HCT116 (cell line): ENCODE measurements around the gene SSTR3. TPM values are rescaled to one million over a fixed set of nuclear protein-coding genes. Genes with fewer than 3 reads are reported as not detected.
A peak's percentile ranks its signal among the peaks of the same experiment; 100 is the strongest.

Experiments used
- ATAC-seq: fragments of 200-7000 bp; cut with Tn5 transposase; 2 replicates; pipeline ENCODE4 v1.9.1; 2020; ENCODE audit warnings: mild to moderate bottlenecking, moderate library complexity
- BruUV-seq: library from RNA; stranded (reverse); fragments of 400-500 nt; replicated peaks from 2 replicates; lab custom pipeline; 2021; lab: Mats Ljungman, UMichigan
- CTCF ChIA-PET: fragments of 300-600 bp; sonication (Branson Sonifier 250); formaldehyde crosslinking; loops from one replicate; lab custom pipeline; 2021; ENCODE audit warnings: antibody characterized with exemption; lab: Charles Lee
- POLR2A ChIA-PET: fragments of 300-600, 350-600 bp; sonication (Branson Sonifier 250); formaldehyde crosslinking; loops from one replicate; lab custom pipeline; 2021; ENCODE audit warnings: antibody characterized with exemption; lab: Charles Lee
- RAD21 ChIA-PET, 2 experiments: fragments of 300-600 bp; sonication (Branson Sonifier 250); formaldehyde crosslinking; loops; one replicate each; lab custom pipeline; 2023; ENCODE audit warnings: low total read pairs in 2 of 2; ENCODE audit not compliant: uncharacterized antibody in 2 of 2, unreplicated experiment in 2 of 2, low non-redundant PET in 1 of 2; lab: Charles Lee
- DNase-seq: peaks from one replicate; pipeline ENCODE4 v3.0.0-alpha.2; 2010; ENCODE audit warnings: low read depth, low spot score
- H2AFZ ChIP-seq: fragments of 200-600 bp; shearing (Covaris generic), sonication (generic); 2 replicates; pipeline ENCODE4 v1.6.1; 2017; ENCODE audit warnings: low read depth, mixed run types, mixed read lengths, antibody characterized with exemption, low read length; ENCODE audit not compliant: poor library complexity, severe bottlenecking
- H3K27ac ChIP-seq: 2 replicates; pipeline ENCODE4 v1.5.1; 2012; ENCODE audit warnings: low read depth, low read length
- H3K27me3 ChIP-seq: fragments of 200-600 bp; sonication (generic); 2 replicates; pipeline ENCODE4 v1.6.1; 2016; ENCODE audit warnings: mixed run types, low read length, mixed read lengths; ENCODE audit not compliant: insufficient read depth
- H3K36me3 ChIP-seq, 2 experiments: fragments of 200-500 bp in 1 of 2; fragments of 200-600 bp in 1 of 2; sonication (Bioruptor generic) in 1 of 2; sonication (generic) in 1 of 2; 2 replicates each; pipeline versions ENCODE4 v1.5.1 to v1.6.1; 2014 to 2016; ENCODE audit warnings: low read length in 2 of 2, inconsistent platforms in 1 of 2, mixed read lengths in 1 of 2, mixed run types in 1 of 2; ENCODE audit not compliant: insufficient read depth in 2 of 2, control insufficient read depth in 1 of 2
- H3K4me1 ChIP-seq, 2 experiments: fragments of 200-600 bp in 1 of 2; sonication (generic) in 1 of 2; 2 replicates each; pipeline versions ENCODE4 v1.5.1 to v1.6.1; 2012 to 2017; ENCODE audit warnings: low read length in 2 of 2, inconsistent platforms in 1 of 2, mild to moderate bottlenecking in 1 of 2, mixed read lengths in 1 of 2, mixed run types in 1 of 2, moderate library complexity in 1 of 2; ENCODE audit not compliant: insufficient read depth in 2 of 2, control insufficient read depth in 1 of 2
- H3K4me2 ChIP-seq: fragments of 200-600 bp; sonication (generic); 2 replicates; pipeline ENCODE4 v1.6.1; 2017; ENCODE audit warnings: mixed run types, low read length, mixed read lengths
- H3K4me3 ChIP-seq, 2 experiments: fragments of 200-600 bp in 1 of 2; sonication (generic) in 1 of 2; replicated peaks in 1 of 2; 2 replicates each; pipeline ENCODE4 v1.5.1; 2011 to 2016; ENCODE audit warnings: low read length in 2 of 2, control low read depth in 1 of 2, low read depth in 1 of 2, mild to moderate bottlenecking in 1 of 2, mixed read lengths in 1 of 2, mixed run types in 1 of 2
- H3K79me2 ChIP-seq: fragments of 200-600 bp; sonication (generic); 2 replicates; pipeline ENCODE4 v1.6.1; 2017; ENCODE audit warnings: mild to moderate bottlenecking, mixed run types, low read length, moderate library complexity, mixed read lengths; ENCODE audit not compliant: insufficient read depth
- H3K9ac ChIP-seq: fragments of 200-600 bp; sonication (generic); 2 replicates; pipeline ENCODE4 v1.6.1; 2016; ENCODE audit warnings: low read length, mixed read lengths
- H3K9me2 ChIP-seq: fragments of 200-600 bp; sonication (generic), shearing (Covaris generic); 2 replicates; pipeline ENCODE4 v1.6.1; 2017; ENCODE audit warnings: mixed run types, mild to moderate bottlenecking, moderate library complexity; ENCODE audit not compliant: insufficient read depth
- H3K9me3 ChIP-seq, 2 experiments: fragments of 200-500 bp in 1 of 2; fragments of 200-600 bp in 1 of 2; sonication (Bioruptor generic) in 1 of 2; sonication (generic) in 1 of 2; 2 replicates each; pipeline ENCODE4 v1.6.1; 2014 to 2017; ENCODE audit warnings: low read length in 2 of 2, mixed read lengths in 2 of 2, inconsistent platforms in 1 of 2, low read depth in 1 of 2, mild to moderate bottlenecking in 1 of 2, mixed run types in 1 of 2, moderate library complexity in 1 of 2; ENCODE audit not compliant: control insufficient read depth in 1 of 2, insufficient read depth in 1 of 2
- H4K20me1 ChIP-seq: fragments of 200-600 bp; sonication (generic), shearing (Covaris generic); 2 replicates; pipeline ENCODE4 v1.6.1; 2017; ENCODE audit warnings: mixed run types, mild to moderate bottlenecking, moderate library complexity; ENCODE audit not compliant: insufficient read depth
- CBX3 ChIP-seq: IDR thresholded peaks from 2 replicates; pipeline ENCODE4 v1.6.1; 2012; ENCODE audit warnings: low read depth
- CEBPB ChIP-seq: IDR thresholded peaks from 2 replicates; pipeline ENCODE4 v1.6.1; 2012; ENCODE audit warnings: low read depth
- EGR1 ChIP-seq: IDR thresholded peaks from 2 replicates; pipeline ENCODE4 v1.6.1; 2012; ENCODE audit warnings: low read depth
- ELF1 ChIP-seq: IDR thresholded peaks from 2 replicates; pipeline ENCODE4 v1.6.1; 2012; ENCODE audit warnings: low read depth, borderline replicate concordance
- EZH2phosphoT487 ChIP-seq: fragments of 200-600 bp; IDR thresholded peaks from 2 replicates; pipeline ENCODE4 v1.6.1; 2018; ENCODE audit warnings: antibody characterized with exemption, borderline replicate concordance
- FOSL1 ChIP-seq: IDR thresholded peaks from 2 replicates; pipeline ENCODE4 v1.6.1; 2012; ENCODE audit warnings: low read depth
- JUND ChIP-seq: IDR thresholded peaks from 2 replicates; pipeline ENCODE4 v1.6.1; 2012
- POLR2A ChIP-seq: IDR thresholded peaks from 2 replicates; pipeline ENCODE4 v1.7.0; 2011; ENCODE audit warnings: borderline replicate concordance; ENCODE audit not compliant: insufficient read depth, insufficient read length; ENCODE audit errors: extremely low read depth
- POLR2AphosphoS5 ChIP-seq: IDR thresholded peaks from 2 replicates; pipeline ENCODE4 v1.6.1; 2011; ENCODE audit warnings: mild to moderate bottlenecking, low read depth, low read length, moderate library complexity
- REST ChIP-seq: IDR thresholded peaks from 2 replicates; pipeline ENCODE4 v1.6.1; 2012; ENCODE audit warnings: low read depth
- SIN3A ChIP-seq: IDR thresholded peaks from 2 replicates; pipeline ENCODE4 v1.6.1; 2012; ENCODE audit warnings: low read depth
- SP1 ChIP-seq: IDR thresholded peaks from 2 replicates; pipeline ENCODE4 v1.6.1; 2012; ENCODE audit warnings: low read depth
- SRF ChIP-seq: IDR thresholded peaks from 2 replicates; pipeline ENCODE4 v1.6.1; 2012; ENCODE audit warnings: low read depth
- TCF7L2 ChIP-seq: IDR thresholded peaks from 2 replicates; pipeline ENCODE4 v1.7.0; 2011; ENCODE audit warnings: borderline replicate concordance, inconsistent platforms; ENCODE audit not compliant: insufficient read depth, insufficient read length; ENCODE audit errors: extremely low read depth
- YY1 ChIP-seq: IDR thresholded peaks from 2 replicates; pipeline ENCODE4 v1.6.1; 2011; ENCODE audit warnings: low read length, low read depth, moderate library complexity, mild to moderate bottlenecking; ENCODE audit not compliant: insufficient replicate concordance; ENCODE audit errors: extremely low read depth
- ZFX ChIP-seq: fragments of 450-650 bp; IDR thresholded peaks from 2 replicates; pipeline ENCODE4 v1.6.1; 2017
- ZNF274 ChIP-seq: fragments of 200-500 bp; sonication (Bioruptor generic); IDR thresholded peaks from 2 replicates; pipeline ENCODE4 v1.6.1; 2014; ENCODE audit warnings: mild to moderate bottlenecking, low read depth, low read length, inconsistent platforms
- intact Hi-C: fragments of 100-400 bp; cut with micrococcal nuclease; formaldehyde crosslinking; loops from 2 replicates; pipeline ENCODE4 v1.10.0; 2022
- total RNA-seq: library from RNA; stranded (reverse); gene quantifications from one replicate; pipeline ENCODE4 v1.2.1, GENCODE V29; 2021; ENCODE audit not compliant: unreplicated experiment
- TF ChIP-seq, protein P1 (sequence below), 3 experiments: fragments of 200-600 bp in 1 of 3; sonication (generic) in 1 of 3; IDR thresholded peaks in 2 of 3; conservative IDR thresholded peaks in 1 of 3; 2 replicates each; pipeline ENCODE4 v1.5.1; 2012 to 2017; ENCODE audit warnings: low read depth in 2 of 3, low read length in 2 of 3, antibody characterized with exemption in 1 of 3, borderline replicate concordance in 1 of 3, control low read depth in 1 of 3, mild to moderate bottlenecking in 1 of 3, mixed read lengths in 1 of 3, mixed run types in 1 of 3, moderate library complexity in 1 of 3; ENCODE audit not compliant: insufficient read depth in 1 of 3
- TF ChIP-seq, protein P2 (sequence below): IDR thresholded peaks from 2 replicates; pipeline ENCODE4 v1.6.1; 2011; ENCODE audit warnings: mild to moderate bottlenecking, low read length, moderate library complexity; ENCODE audit not compliant: insufficient replicate concordance; ENCODE audit errors: extremely low read depth
- TF ChIP-seq, protein P3 (sequence below): IDR thresholded peaks from 2 replicates; pipeline ENCODE4 v1.6.1; 2012

Gene SSTR3
- total RNA-seq, 1 experiment from 2014 or later = not detected

DNA sequence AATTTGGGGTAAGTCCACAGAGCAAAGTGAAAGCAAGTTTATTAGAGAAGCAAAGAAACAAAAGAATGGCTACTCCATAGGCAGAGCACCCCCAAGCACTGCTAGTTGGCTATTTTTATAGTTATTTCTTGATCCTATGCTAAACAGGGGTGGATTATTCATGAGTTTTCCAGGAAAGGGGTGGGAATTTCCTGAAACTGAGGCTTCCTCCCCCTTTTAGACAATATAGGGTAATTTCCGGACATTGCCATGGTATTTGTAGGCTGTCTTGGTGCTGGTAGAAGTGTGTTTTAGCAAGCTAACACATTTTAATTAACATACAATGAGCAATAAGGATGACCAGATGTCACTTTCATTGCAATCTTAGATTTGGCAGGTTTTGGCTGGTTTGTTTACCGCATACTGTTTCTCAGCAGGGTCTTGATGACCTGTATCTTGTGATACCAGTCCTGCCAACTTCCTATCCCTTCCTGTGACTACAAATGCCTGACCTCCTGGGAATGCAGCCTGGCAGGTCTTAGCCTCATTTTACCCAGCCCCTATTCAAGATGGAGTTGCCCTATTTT is 23.3 kb downstream of the SSTR3 start:
- H3K4me3 ChIP-seq = peak overlapping the region; percentile 58 to 67
- POLR2A ChIA-PET = interaction anchor here (1.2 to 2.7 kb wide), 3 partner anchors 9 to 413 kb away, joined by 3 to 29 read pairs (median 4); partner anchors contain the start of gene IFT27
- no peaks in the 10 kb centered on the region for H4K20me1 ChIP-seq
- no peaks in the 10 kb centered on the region for H3K27me3 ChIP-seq
- peak; percentile 25 for ATAC-seq
- H3K79me2 ChIP-seq = no peaks in the 10 kb centered on the region
- H3K4me1 ChIP-seq = peaks cover 51 to 81% of the 10 kb centered on the region in 2 experiments
- intact Hi-C loops = no loop called here
- no peaks in the 10 kb centered on the region for H3K36me3 ChIP-seq
- no peaks in the 10 kb centered on the region for H3K9me3 ChIP-seq
- no peak overlapping the region for H2AFZ ChIP-seq
- no TSS peak for BruUV-seq
- CTCF ChIA-PET = interaction anchor here (1.0 to 1.4 kb wide), 2 partner anchors 8 to 11 kb away, joined by 4 to 8 read pairs; no protein-coding TSS in a partner anchor
- H3K9ac ChIP-seq = peak overlapping the region; percentile 84
- RAD21 ChIA-PET = interaction anchor here in 1 of 2 experiments (0.6 kb wide), 1 partner anchor 9 kb away, joined by 4 read pairs; no protein-coding TSS in a partner anchor
- H3K9me2 ChIP-seq = no peaks in the 10 kb centered on the region
- peak overlapping the region; percentile 100 for H3K27ac ChIP-seq
- peak; percentile 58 for DNase-seq
- H3K4me2 ChIP-seq = peak overlapping the region; percentile 96
- TF ChIP-seq EGR1 (no peak), ZNF274 (no peak), CEBPB (no peak), SIN3A (peak; percentile 78), ELF1 (no peak), ZFX (no peak), EZH2phosphoT487 (no peak), JUND (peak; percentile 71), REST (no peak), CBX3 (no peak), SRF (no peak), POLR2A (no peak), YY1 (no peak), TCF7L2 (no peak), FOSL1 (peak; percentile 59; the same call in 1 of the 2 replicates), POLR2AphosphoS5 (peak; percentile 51), SP1 (peak; percentile 93)
- TF ChIP-seq, protein P1, sequence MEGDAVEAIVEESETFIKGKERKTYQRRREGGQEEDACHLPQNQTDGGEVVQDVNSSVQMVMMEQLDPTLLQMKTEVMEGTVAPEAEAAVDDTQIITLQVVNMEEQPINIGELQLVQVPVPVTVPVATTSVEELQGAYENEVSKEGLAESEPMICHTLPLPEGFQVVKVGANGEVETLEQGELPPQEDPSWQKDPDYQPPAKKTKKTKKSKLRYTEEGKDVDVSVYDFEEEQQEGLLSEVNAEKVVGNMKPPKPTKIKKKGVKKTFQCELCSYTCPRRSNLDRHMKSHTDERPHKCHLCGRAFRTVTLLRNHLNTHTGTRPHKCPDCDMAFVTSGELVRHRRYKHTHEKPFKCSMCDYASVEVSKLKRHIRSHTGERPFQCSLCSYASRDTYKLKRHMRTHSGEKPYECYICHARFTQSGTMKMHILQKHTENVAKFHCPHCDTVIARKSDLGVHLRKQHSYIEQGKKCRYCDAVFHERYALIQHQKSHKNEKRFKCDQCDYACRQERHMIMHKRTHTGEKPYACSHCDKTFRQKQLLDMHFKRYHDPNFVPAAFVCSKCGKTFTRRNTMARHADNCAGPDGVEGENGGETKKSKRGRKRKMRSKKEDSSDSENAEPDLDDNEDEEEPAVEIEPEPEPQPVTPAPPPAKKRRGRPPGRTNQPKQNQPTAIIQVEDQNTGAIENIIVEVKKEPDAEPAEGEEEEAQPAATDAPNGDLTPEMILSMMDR (IDR thresholded peaks at IDR 0.05 in 2 of 3, conservative IDR thresholded peaks at IDR 0.05 in 1 of 3; ENCODE audit: borderline replicate concordance in 1 of 3, insufficient read depth in 1 of 3, low read depth in 2 of 3, low read length in 2 of 3) = no peak
- TF ChIP-seq, protein P2, sequence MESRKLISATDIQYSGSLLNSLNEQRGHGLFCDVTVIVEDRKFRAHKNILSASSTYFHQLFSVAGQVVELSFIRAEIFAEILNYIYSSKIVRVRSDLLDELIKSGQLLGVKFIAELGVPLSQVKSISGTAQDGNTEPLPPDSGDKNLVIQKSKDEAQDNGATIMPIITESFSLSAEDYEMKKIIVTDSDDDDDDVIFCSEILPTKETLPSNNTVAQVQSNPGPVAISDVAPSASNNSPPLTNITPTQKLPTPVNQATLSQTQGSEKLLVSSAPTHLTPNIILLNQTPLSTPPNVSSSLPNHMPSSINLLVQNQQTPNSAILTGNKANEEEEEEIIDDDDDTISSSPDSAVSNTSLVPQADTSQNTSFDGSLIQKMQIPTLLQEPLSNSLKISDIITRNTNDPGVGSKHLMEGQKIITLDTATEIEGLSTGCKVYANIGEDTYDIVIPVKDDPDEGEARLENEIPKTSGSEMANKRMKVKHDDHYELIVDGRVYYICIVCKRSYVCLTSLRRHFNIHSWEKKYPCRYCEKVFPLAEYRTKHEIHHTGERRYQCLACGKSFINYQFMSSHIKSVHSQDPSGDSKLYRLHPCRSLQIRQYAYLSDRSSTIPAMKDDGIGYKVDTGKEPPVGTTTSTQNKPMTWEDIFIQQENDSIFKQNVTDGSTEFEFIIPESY = no peak
- TF ChIP-seq, protein P3, sequence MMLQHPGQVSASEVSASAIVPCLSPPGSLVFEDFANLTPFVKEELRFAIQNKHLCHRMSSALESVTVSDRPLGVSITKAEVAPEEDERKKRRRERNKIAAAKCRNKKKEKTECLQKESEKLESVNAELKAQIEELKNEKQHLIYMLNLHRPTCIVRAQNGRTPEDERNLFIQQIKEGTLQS = no peak
